GM04504 (cell line): Measurements from ENCODE around the gene LIG3.
A peak's percentile ranks its signal among the peaks of the same experiment; 100 is the strongest.
"Not testable (repeated sequence)": the region's sequence is repeated elsewhere in the genome, so short reads cannot be mapped to it uniquely, and the experiment has no call there.

ENCODE experiments used
- DNase-seq: peaks from one replicate; pipeline ENCODE4 v3.0.0-alpha.2; 2012; ENCODE audit warnings: low read depth

LIG3 gene

GRCh38 chr17:34999456-34999855 is 19.1 kb downstream of the LIG3 start:
- DNase-seq, result no peak

- DNase-seq, result not testable (repeated sequence)
Measured at GRCh38 chr17:35000965-35001364, 20.7 kb downstream of the LIG3 start.

GRCh38 chr17:35001549-35001948 is 21.2 kb downstream of the LIG3 start:
- no peak for DNase-seq

- no peak for DNase-seq
Measured at GRCh38 chr17:35002876-35003551, 22.7 kb downstream of the LIG3 start.

GRCh38 chr17:35003778-35004177 is 23.5 kb downstream of the LIG3 start:
- no peak for DNase-seq

- DNase-seq, result no peak
Measured at GRCh38 chr17:35006345-35006744, 26.0 kb downstream of the LIG3 start.

- DNase-seq, result no peak
Measured at GRCh38 chr17:35006961-35007360, 26.6 kb downstream of the LIG3 start.

GRCh38 chr17:35010093-35010492 is 29.8 kb downstream of the LIG3 start:
- no peak for DNase-seq

- DNase-seq, result no peak
Measured at GRCh38 chr17:35011671-35012216, 31.4 kb downstream of the LIG3 start.

GRCh38 chr17:35016369-35016768 is 36.1 kb downstream of the LIG3 start:
- DNase-seq, result no peak

GRCh38 chr17:35017021-35017420 is 36.7 kb downstream of the LIG3 start:
- no peak for DNase-seq

GRCh38 chr17:35018814-35019213 is 38.5 kb downstream of the LIG3 start:
- no peak for DNase-seq

- DNase-seq, result no peak
Measured at GRCh38 chr17:35019386-35020179, 39.3 kb downstream of the LIG3 start.

- no peak for DNase-seq
Measured at GRCh38 chr17:35021520-35022380, 41.4 kb downstream of the LIG3 start.

- peak; percentile 38 for DNase-seq
Measured at GRCh38 chr17:35022536-35023063, 42.3 kb downstream of the LIG3 start.

- no peak for DNase-seq
Measured at GRCh38 chr17:35023538-35023937, 43.2 kb downstream of the LIG3 start.

GRCh38 chr17:35025541-35025940 is 45.2 kb downstream of the LIG3 start:
- DNase-seq, result no peak

GRCh38 chr17:35028097-35028496 is 47.8 kb downstream of the LIG3 start:
- DNase-seq, result not testable (repeated sequence)

- DNase-seq, result no peak
Measured at GRCh38 chr17:35028531-35029262, 48.4 kb downstream of the LIG3 start.

GRCh38 chr17:35030780-35031179 is 50.5 kb downstream of the LIG3 start:
- DNase-seq, result no peak

GRCh38 chr17:35038453-35038852 is 58.1 kb downstream of the LIG3 start:
- DNase-seq, result no peak
